GM19324 (cell line): Measurements from ENCODE around the gene DCLK2.

Source experiments
- ATAC-seq: cut with Tn5 transposase; IDR thresholded peaks from one replicate; pipeline ENCODE4 v1.9.1; 2021; ENCODE audit warnings: mild to moderate bottlenecking, moderate library complexity; ENCODE audit not compliant: unreplicated experiment, low FRiP score

DCLK2 gene

DNA sequence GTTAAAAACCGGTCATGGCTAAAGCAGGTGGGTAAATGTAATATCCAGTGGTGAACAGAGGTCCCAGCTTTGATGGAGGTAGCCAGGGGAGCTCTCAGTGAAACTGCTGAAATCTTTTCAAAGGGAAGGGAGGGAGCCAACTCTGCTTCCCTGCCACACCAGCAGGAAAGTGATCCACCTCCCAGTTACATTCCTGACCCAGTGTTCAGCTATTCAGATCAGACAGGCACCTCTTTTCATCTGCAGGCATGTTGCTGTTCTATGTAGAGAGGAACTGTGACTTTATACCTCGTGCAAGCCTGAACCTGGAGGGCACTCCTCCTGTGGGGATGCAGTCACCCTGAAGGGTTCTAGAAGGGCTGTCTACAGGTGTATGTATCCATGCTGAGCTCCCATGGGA is 37.6 kb downstream of the DCLK2 start:
- no peak for ATAC-seq

DNA sequence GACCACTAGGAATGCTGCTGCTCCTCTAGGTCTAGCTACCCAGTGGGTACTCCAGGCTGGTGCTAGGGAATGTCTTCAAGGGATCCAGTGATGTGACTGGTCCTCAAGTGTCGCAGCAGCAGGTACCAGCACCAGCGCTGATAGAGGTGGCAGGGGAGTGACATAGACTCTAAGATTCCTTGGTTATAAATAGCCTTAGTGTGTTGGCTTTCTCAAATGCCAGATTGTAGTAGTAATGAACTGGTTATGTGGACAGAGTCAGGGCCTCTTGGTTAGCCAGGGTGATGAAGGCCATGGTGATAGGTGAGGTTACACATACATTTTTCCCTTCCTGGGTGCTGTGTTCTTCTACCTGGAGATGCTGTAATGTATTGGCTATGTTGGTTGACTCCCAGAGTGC is 38.3 kb downstream of the DCLK2 start:
- no peak for ATAC-seq

DNA sequence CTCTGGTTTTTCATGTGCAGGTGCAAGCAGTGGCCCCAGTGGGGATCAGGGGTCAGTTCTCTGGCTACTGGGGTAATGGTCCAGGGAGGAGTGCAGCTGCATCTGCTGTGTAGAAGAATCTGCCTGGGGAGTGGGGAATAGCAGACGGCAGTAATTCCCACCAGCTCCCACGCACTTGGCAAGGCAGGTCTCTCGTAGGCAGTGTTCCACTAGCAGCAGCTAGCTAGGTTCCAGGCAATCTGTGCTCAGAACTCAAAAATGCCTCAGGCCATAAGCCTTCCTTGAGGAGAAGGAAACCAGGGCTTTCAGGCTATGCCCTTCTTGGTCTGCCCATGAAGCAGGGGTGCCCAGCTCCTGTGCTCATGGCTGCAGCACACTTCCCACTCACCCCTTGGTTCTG is 38.8 kb downstream of the DCLK2 start:
- no peak for ATAC-seq

DNA sequence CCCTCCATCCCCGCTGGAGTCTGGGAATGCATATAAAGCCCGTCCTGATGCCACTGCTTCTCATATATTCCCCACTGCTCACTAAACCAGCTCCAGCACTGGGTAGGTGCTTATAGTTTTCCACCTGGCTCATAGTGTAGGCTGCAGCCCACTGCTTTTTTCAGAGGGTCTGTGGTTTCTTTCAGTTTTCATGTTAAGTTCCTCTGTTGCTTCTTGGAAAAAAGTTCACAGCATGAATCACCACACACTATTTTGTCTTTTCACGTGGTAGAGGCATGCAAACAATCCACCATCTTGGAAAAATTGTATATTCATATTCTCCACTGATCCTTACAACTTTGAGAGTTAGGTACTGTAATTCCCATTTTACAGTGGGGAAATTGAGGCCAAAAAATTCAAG is 39.4 kb downstream of the DCLK2 start:
- ATAC-seq: no peak

DNA sequence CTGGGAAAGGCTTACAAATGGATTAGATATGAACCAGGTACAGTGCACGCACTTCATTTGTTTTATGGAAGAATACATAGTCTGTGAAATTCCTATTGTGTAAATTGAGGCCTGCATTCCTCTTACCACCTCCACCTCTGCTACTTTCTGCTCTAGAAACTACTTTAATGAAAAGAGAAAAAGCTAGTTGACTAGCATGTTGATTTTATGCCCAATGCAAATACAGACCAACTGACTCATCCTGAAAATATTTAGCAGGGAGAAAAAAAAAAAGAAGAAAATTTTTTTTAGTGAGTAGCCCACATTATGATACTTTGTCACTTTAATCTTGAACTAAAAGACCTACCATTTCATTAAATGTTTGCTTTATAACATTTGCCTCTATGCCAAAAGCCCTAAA is 41.2 kb downstream of the DCLK2 start:
- ATAC-seq: no peak

DNA sequence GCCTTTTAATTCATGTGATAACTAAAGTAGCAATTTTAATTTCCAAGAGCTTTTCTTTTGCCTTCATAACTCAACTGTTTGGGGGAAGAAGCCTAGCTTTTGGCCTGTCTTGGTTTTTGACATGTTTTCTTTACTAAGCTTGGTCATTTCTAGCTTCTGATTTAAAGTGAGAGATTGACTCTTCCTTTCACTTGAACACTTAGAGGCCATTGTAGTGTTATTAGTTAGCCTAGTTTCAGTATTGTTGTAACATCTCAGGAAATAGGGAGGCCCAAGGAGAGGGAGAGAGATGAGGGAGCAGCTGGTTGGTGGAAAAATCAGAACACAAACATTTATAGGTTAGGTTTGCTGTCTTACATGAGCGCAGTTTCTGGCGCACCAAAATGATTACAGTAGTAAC is 44.8 kb downstream of the DCLK2 start:
- no peak for ATAC-seq

DNA sequence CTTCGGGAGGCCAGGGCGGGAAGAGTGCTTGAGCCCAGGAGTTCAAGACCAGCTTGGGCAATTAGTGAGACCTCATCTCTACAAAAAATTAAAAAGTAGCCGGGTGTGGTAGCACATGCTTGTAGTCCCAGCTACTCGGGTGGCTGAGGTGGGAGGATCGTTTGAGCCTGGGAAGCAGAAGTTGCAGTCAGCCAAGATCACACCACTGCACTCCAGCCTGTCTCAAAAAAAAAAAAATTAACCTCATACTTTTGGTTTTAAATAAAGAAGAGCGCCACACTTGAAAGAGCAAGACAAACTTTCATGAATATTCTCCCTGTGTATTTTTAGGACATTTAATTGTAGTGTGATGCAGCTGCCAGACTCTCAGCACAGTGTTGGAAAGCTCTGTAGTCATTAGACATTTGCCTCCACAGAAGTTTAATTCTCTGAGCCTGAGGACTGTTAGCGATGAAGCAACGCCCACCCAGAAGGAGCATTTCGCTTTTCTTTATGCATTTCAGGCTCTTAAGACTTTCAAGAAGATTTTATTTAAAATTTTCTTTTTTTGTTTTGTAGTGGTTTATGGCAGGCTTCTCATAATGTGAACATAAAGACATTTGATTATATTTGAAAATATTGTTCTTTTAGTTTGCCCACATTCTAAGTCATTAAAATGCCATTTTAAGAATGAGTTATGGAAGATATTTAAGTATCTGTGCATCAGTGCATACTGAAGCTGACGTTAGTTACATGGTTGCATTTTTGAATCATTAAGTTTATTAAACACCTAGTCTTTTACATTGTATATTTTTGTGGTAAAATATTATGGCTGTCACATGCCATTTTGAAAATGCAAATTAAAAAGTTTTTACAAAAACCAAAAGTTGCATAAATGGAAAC is 45.8 kb downstream of the DCLK2 start:
- ATAC-seq: no peak

DNA sequence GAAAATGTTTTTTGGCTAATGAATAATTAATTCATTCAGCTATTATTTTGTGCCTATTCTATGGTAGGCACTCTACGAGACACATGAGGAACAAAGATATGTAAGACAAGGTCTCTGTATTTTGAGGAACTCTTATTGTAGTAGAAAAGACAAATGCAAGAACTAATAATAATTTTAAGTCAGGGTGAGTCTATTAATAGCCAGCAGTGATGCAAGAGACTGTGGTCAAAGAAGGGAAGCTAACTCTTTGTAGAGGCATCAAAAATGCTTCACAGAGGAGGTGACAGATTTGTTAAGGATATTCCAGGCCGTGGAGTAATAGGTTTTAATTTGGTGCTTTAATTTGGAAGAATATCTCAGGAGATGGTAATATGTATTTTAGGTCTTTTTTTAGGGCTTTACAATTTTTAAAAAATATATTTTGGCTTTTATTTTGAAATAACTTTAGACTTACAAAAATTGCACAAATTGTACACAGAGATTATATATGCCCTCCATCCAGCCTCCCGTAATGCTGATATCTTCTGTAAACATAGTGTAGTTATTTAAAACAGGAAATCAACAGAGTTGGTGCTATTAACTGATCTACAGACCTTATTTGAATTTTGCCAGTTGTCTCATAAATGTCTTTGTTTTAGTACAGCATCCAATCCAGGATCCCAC is 48.1 kb downstream of the DCLK2 start:
- ATAC-seq: no peak

DNA sequence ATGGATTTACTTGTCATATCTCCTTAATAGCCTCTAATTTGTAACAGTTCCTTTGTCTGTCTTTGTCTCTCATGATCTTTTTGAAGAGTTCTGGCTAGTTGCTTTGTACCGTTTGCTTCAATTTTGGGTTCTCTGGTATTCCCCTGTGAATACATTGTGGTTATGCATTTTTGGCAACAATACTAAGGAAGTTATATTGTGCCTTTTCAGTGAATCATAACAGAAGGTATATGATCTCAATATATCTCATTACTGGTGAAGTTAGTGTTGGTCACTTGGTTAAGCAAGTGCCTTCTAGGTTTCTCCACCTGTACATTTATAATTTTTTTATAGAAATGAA is 48.6 kb downstream of the DCLK2 start:
- ATAC-seq: no peak

DNA sequence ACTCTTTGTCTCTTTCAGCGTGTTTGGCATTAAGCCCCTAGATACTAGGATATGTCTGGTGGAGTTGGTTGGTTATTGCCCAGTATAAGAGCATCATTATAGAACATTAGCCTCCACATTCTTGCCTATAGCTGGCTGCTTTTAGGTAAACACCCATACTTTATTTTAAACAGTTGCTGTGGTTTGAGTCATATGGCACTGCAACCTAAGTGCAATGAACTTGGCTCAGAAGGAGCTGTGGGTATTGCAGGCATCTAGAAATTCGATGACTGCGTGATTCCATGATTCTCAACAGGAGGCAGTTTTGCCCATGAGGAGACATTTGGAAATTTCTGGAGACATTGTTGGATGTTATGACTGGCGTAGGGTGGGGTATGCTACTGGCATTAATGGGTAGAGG is 49.5 kb downstream of the DCLK2 start:
- ATAC-seq: no peak

DNA sequence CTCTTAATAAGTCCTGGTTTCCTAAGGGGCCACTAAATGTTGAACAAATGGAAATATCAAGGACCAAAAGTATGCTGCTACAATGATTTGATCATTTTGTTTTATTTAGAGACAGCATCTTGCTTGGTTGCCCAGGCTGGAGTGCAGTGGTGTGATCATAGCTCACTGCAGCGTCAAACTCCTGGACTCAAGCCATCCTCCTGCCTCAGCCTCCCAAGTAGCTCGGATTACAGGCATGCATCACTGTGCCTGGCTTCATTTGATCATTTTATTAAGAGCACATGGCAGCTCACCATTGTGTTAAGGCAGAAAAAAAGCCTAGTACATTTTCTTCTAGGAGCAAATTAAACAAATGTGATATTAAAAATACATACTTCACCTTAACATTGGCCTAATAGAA is 52.7 kb downstream of the DCLK2 start:
- ATAC-seq: no peak

DNA sequence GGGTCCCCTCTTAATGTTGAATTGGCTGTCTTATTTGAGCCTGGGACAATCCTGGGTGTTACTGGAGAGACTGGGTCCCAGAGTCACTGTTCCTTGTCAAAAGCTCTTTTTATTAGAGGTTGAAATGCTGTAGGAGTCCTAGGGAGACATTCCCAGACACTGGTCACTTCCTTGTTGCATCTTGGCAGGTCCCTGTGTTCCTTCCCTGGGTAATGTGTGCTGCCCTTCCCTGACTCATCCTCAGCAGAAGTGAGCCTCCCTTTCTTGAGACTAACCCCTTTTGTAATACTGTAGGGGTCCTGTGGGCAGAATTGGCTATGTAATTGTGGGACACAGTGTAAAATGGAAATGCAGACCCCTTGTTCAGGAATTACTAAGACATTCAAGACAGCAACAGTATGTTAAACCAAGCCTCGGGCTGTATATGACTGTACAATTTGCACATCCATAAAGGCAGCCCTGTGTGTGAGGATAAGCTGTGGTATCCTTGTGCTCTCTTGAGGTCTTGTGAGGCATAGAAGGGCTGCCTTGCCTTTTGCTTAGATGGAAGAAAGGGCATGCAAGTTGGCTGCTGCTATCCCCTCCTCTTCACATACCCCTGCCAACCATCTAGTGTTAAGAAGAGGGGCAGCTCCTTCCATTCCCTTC is 53.5 kb downstream of the DCLK2 start:
- no peak for ATAC-seq

DNA sequence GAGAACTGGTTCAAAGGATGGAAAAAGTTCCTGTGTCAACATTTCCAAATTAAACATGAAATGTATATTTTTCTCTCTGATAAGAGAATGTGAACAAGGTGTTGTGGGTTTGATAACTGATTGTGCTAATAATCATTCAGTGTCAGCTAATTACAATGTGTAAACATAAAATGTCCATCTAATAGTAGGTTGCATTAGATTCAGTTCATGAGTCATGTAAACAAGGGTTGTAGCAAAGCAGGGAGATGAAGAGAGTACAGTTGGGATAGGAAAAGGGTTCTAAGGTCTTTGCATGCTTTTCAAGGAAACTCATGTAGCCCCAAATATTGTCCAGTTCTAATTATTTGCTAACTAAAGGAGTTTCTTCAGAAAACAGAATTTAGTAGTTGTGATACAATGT is 55.4 kb downstream of the DCLK2 start:
- ATAC-seq: no peak

DNA sequence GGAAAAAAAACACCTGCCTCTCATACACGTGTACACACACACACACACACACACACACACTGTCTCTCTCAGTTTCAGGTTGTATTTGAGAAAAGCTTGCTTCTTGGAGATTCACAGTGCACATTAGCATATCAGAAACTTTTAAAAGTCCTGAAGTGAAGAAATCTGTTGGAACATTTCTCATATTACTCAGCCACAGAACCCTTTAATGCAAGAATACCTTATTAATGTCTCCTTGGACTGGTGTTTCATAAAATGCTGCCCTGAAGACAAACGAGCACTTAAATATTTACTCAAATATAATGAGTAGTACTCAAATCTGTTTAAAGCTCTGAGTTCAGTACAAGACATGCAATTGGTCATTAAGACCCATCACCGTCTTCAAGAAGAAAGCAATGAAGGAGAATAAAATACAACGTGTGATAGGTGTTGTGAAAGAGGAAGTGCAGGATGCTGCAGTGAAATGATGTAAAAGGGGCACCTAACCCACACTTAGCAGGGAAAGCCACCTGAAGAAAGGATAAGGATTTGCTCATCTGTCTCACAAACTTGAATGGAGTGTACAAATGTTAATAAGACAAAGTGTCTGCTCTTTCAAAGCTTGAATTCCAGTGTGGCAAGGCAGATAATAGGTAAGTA is 57.0 kb downstream of the DCLK2 start:
- no peak for ATAC-seq

DNA sequence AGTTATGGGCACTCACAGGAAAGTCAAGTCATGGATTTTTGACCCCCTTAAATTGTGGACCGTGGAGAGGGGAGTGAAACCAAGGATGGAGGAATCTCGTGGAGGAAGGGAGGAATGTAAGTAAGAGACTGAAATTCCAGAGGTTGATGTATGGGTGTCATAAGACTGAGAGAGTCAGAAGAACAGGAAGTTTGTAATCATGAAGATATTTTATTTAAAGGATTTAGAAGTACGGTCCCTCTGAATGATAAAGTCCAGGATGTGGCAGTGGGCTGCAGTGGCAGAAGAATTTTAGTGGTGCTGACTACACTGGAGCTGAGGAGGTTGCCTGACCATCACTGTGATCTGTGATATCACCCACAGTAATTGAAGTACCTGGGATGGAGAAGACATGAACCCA is 57.8 kb downstream of the DCLK2 start:
- no peak for ATAC-seq

DNA sequence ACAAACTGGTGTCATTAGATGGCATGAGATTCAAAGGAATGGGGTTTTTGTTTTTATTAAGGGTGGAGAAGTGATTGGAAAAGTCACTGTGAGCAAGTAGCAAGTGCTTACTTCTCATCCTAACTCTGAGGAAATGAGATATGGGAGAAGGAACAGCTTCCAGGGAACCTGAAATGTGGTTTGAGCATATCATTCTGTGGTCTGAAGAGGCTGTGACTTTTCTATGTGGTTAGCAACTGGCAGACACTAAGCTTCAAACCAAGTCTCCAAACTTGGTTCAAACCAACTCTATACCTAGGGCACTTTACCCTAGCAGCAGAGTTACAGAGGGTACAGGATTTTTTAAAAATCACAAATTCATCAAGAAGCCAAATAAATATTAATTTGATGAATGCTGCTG is 58.2 kb downstream of the DCLK2 start:
- no peak for ATAC-seq

DNA sequence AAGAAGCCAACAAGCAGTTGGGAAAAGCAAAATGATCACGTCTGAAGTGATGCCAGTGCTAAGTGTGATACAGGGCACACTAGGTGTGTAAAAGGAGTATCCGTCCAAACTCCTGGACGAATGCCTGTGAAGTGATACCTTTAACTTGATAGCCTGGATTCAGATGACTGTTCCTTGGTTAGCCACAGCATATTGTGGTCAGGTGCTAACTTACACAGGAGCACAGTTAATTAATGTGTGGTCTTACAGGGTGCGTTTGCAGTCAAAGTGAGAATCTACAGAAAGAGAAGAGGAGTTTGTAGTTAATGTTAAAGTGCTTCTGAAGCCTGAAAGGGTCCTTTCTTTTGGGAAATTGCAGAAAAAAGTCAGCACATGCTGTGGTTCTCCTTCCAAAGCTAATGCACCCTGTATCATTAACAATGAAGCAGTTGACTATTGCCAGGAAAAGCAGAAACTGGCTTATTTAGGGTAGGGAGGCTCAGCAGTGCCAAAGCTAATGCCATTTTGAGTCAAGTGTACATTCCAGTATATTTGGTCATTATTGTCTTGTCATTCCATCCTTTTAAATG is 61.1 kb downstream of the DCLK2 start:
- ATAC-seq: no peak

DNA sequence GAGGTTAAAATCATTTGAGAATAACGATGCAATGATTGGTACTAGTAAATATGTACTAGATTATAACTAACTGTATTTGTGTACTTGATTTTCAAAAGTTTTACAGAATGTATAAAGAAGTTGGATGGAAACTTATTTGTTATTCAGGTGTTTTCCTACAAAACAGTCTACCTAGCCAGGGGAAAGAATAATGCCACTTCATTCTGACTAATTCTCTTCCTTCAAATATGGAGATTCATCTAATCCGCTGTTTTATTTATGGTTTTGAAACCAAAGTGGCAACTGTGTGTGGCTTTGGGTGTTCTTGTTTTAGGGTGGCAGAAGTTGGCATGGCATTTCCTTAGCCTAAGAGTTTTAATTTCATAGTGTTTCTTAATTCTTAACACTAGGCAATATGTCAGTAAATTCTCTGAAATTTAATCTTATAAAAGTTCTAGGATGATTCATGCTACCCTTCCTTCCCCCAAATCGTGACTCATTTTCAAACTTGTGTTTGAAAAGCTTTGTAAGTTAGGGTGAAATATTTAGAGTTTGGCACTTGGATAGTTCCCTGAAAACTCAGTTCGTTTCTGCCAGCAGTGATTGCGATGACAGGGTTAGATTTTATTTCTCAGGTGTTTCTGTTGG is 62.6 kb downstream of the DCLK2 start:
- no peak for ATAC-seq

DNA sequence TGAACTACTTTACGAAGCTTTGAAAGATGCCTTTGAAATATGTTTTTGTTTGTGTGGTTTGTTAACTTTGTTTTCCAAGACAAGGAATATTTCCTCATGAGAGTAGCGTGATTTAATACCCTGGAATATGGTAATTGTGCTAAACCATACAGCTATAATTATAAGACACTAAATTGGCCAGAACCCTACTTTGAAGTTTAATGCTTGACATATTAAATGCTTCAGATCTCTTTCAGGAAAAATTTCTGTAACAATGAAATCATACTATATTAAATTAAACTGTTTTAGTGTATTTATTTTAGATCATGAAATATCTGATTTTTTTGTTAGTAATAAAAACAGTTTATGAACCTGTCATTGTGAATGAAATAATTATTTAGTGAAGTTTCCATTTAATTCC is 63.5 kb downstream of the DCLK2 start:
- no peak for ATAC-seq

DNA sequence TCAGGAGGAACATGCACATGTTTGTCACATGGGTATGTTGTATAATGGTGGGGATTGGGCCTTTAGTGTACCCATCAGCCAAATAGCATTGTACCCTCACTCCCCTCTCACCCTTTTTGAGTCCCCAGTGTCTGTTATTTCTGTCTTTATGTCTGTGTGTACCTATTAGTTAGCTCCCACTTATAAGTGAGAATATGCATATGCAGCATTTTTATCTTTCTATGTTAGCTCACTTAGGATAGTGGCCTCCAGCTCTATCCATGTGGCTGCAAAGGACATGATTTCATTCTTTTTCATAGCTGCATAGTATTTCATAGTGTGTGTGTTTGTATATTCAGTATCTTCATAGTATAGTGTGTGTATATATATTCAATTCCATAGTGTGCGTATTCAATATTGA is 64.6 kb downstream of the DCLK2 start:
- ATAC-seq: no peak
